Heart left ventricle (tissue), 16 donors: ENCODE results near the gene UCHL5. TPM values are rescaled to one million over a fixed set of nuclear protein-coding genes. Genes with fewer than 3 reads are reported as not detected.
A peak's percentile ranks its signal among the peaks of the same experiment; 100 is the strongest.

Source experiments
- ATAC-seq, 4 donors: fragments of 200-7000 bp; cut with Tn5 transposase; one replicate each; pipeline ENCODE4 v1.9.1; 2020 to 2022; ENCODE audit warnings: moderate library complexity in 4 of 4, mild to moderate bottlenecking in 3 of 4, moderate number of reproducible peaks in 1 of 4
- DNase-seq, 5 donors: peaks; one replicate each; pipeline ENCODE4 v3.0.0-alpha.2; 2020
- H3K27ac ChIP-seq, 12 donors: fragments of 200-600 bp; sonication (generic) in 4 of 12; one replicate each; pipeline versions ENCODE4 v1.5.0 to v1.8.0; 2016 to 2022; ENCODE audit warnings: mild to moderate bottlenecking in 2 of 12
- H3K27me3 ChIP-seq, 9 donors: fragments of 200-600 bp; sonication (generic) in 2 of 9; one replicate each; pipeline versions ENCODE4 v1.5.1 to v1.8.0; 2016 to 2022; ENCODE audit warnings: mild to moderate bottlenecking in 3 of 9
- H3K36me3 ChIP-seq, 9 donors: fragments of 200-600 bp; sonication (generic) in 2 of 9; one replicate each; pipeline versions ENCODE4 v1.5.0 to v1.8.0; 2018 to 2022; ENCODE audit warnings: mild to moderate bottlenecking in 2 of 9
- H3K4me1 ChIP-seq, 12 donors: fragments of 200-600 bp; sonication (generic) in 4 of 12; one replicate each; pipeline versions ENCODE4 v1.5.0 to v1.8.0; 2016 to 2022; ENCODE audit warnings: mild to moderate bottlenecking in 3 of 12
- H3K4me3 ChIP-seq, 12 donors: fragments of 200-600 bp; sonication (generic) in 4 of 12; one replicate each; pipeline versions ENCODE4 v1.5.0 to v1.8.0; 2017 to 2022; ENCODE audit warnings: mild to moderate bottlenecking in 9 of 12, moderate library complexity in 4 of 12
- H3K9me3 ChIP-seq, 12 donors: fragments of 200-600 bp; sonication (generic) in 4 of 12; one replicate each; pipeline versions ENCODE4 v1.5.0 to v1.8.0; 2016 to 2022; ENCODE audit warnings: mild to moderate bottlenecking in 1 of 12
- CTCF ChIP-seq, 12 donors: fragments of 200-600 bp; sonication (generic) in 4 of 12; IDR thresholded peaks; one replicate each; pipeline versions ENCODE4 v1.5.0 to v1.8.0; 2018 to 2022; ENCODE audit warnings: antibody characterized with exemption in 12 of 12, mild to moderate bottlenecking in 5 of 12
- POLR2A ChIP-seq, 2 donors: fragments of 450-650 bp; IDR thresholded peaks; one replicate each; pipeline ENCODE4 v1.6.1; 2017; ENCODE audit warnings: antibody characterized with exemption in 2 of 2, mild to moderate bottlenecking in 2 of 2, moderate library complexity in 2 of 2
- WGBS, 4 donors: extraction: QIAGEN DNeasy Blood & Tissue Kit in 2 of 4; methylation state at CpG; one replicate each; pipeline versions ENCODE4 v1.1.5 to v1.1.7; 2013 to 2018; 5-methylcytosine and 5-hydroxymethylcytosine counted together
- intact Hi-C, 10 donors: fragments of 100-400 bp; cut with DNase I; formaldehyde crosslinking; loops; one replicate each; pipeline versions ENCODE4 v1.11.1 to v1.14.2; 2022
- long read RNA-seq, 3 donors: library from polyadenylated mRNA; unstranded; transcript quantifications; one replicate each; pipeline ENCODE4 v2.0.0, GENCODE V29; 2020 to 2021
- polyA plus RNA-seq, 2 donors: library from polyadenylated mRNA; stranded (reverse); fragments of 200-250 nt; gene quantifications; one replicate each; pipeline ENCODE4 v1.2.3, GENCODE V29; 2013
- total RNA-seq, 9 donors: library from RNA; depleted of rRNA in 2 of 9; stranded (reverse); fragments of >200 nt in 2 of 9; fragmentation: NEBNext Ultra II Directional in 3 of 9; extraction: Animal tissue kit (Norgen Biotek cat#: 25700) in 3 of 9; gene quantifications; one replicate each; pipeline versions ENCODE4 v1.1.0 to v1.2.4, GENCODE V29; 2016 to 2023
- donor health status: ischemic (EF 13 %, LVEDD 7.1; RV severe dilation, severe dysfunction).
- donor health status: healthy with polysubstance abuse.
- donor health status: DM: no; HTN: yes; CAD: no.
- donor health status: DM: no; HTN: no; CAD: no.
- donor health status: ischemic (EF 25% LVEDD 6.9; RV normal size, moderate dysfunction).
- donor health status: ischemic (EF 25% LVEDD 5.7; RV mildly dilated, moderate dysfunction).
- donor health status: healthy.
- donor health status: DM: yes; HTN: yes; CAD: no.
- donor health status: ischemic (EF 35%, LVEDD 5.7; RV mildly dilated, moderate dysfunction).
- donor health status: nonischemic (EF 11% LVEDD 7.7; RV severe dilation, severe dysfunction).
- donor health status: DM: yes; HTN: yes; CAD: no.
- donor health status: PGD.
- donor health status: ischemic (EF 29% LVEDD 5.4; RV normal size, mild dysfunction).
- donor health status: nonischemic (EF 23%, LVEDD 6.1; RV moderate dilation, normal function).

UCHL5 gene
- total RNA-seq (10 to 100 TPM; 28.8 to 45.3 (median 37.1) TPM), polyA plus RNA-seq (10 to 100 TPM; 21.4 to 30.8 TPM)
- long read RNA-seq, donor 1, full-length matches to known transcripts: 60 of 83 reads
- long read RNA-seq, donor 1, partial matches to known transcripts: 6 of 83 reads
- long read RNA-seq, donor 1, other reads (novel, unspliced or antisense): 17 of 83 reads
- long read RNA-seq, donor 2, full-length matches to known transcripts: 154 of 195 reads
- long read RNA-seq, donor 2, partial matches to known transcripts: 10 of 195 reads
- long read RNA-seq, donor 2, other reads (novel, unspliced or antisense): 31 of 195 reads
- long read RNA-seq, donor 3, full-length matches to known transcripts: 62 of 75 reads
- long read RNA-seq, donor 3, partial matches to known transcripts: 1 of 75 reads
- long read RNA-seq, donor 3, other reads (novel, unspliced or antisense): 12 of 75 reads

DNA sequence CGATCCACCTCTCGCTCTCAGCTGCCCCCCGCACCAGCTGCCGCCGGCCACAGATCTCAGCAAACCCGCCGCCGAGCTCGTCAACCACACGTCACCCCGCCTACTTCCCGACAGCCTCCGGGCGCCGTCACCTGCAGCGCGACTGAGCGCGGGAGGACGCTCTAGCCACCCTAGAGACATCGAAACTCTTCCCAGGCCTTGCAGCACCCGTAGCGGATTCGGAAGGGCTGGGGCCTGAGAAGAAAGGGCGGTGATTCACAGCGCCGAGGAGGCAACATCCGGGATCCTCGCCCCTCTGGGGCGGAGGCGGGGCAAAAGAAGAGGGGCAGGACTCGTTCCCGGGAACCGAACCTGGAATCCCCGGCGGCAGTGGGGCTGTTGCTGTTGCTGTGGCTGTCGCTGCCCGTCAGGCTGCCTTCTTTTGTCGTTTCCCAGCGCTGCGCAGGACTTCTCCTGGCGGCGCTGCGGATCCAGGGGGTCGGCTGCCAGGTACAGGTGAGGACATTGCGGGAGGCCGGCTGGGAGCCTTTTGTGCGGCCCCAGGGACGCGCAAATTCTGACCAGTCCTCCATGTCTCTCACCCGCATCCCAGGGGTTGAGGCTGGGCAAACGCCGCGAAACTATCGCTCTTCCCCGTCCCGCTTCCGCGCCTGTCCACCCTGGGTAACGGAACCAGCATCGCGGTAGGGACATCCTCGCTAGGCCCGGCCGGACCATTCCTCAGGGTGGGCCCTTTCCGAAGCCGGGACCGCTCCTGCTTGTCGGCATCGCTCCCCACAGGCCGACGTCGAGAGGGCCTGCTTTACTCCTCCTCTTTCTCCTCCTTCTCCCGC lies at the start of gene UCHL5, which contains the start of gene RO60:
Gene UCHL5, minus strand, starts transcription at position 79 of the 833 bp plus-strand sequence. CDS start 100 bp downstream, outside the sequence.
Gene RO60, plus strand, starts transcription at position 331 of the 833 bp plus-strand sequence. CDS start 9,443 bp downstream, outside the sequence.
- H3K9me3 ChIP-seq: no peaks in the 10 kb centered on the region
- TF ChIP-seq CTCF (IDR thresholded peaks at IDR 0.05) (peak in 2 of 12 donors; percentile 15 to 18), POLR2A (IDR thresholded peaks at IDR 0.05) (peak; percentile 44 to 82)
- ATAC-seq (peak; percentile 97 to 99 (median 98)), DNase-seq (peak; percentile 96 to 98 (median 97))
- peak within 1 kb of the TSS; percentile 58 to 94 (median 84) for H3K4me3 ChIP-seq
- H3K4me1 ChIP-seq: peaks cover 9 to 51% (median 39%) of the 10 kb centered on the region in 12 donors
- H3K27me3 ChIP-seq: no peaks in the 10 kb centered on the region
- H3K27ac ChIP-seq: peak within 1 kb of the TSS; percentile 92 to 99 (median 96)
- WGBS, 4 donors: 0 to 1% (median 1%) methylated on average over 15 to 74 of the region's 74 CpGs
- no peaks in the 10 kb centered on the region for H3K36me3 ChIP-seq
- intact Hi-C loops: loop anchor here in 9 of 10 donors (1.0 to 10.0 kb wide), 8 partner anchors 26 to 63 kb away; partner anchors contain the start of genes CDC73 (in 6 of the 9) and GLRX2 (in 4 of the 9)

DNA sequence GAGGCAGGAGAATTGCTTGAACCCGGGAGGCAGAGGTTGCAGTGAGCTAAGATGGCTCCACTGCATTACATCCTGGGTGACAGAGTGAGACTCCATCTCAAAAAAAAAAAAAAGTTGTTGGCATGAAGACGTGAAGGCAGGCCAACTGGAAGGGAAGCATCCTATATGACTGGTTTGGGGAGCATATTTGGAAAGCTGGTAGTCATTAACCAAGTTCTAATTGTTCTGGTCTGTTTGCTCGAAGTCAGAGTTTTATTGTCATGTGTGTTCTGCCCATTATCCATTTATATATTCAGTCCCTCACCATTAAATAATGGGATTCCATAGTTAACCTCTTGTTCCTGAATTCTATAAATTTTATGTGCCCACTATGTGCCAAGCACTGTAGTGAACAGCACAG lies 49.3 kb upstream of the UCHL5 start:
- Histone ChIP-seq H3K4me3 (no peak overlapping the region), H3K36me3 (no peaks in the 10 kb centered on the region), H3K4me1 (peaks cover 2 to 22% (median 11%) of the 10 kb centered on the region in 12 donors), H3K27ac (no peak overlapping the region), H3K9me3 (no peaks in the 10 kb centered on the region), H3K27me3 (no peaks in the 10 kb centered on the region)
- ATAC-seq: no peak
- no peak for DNase-seq
- 81 to 91% (median 86%) methylated on average over 3 of the region's 3 CpGs for WGBS, 4 donors
- TF ChIP-seq CTCF (IDR thresholded peaks at IDR 0.05): no peak
- no peak for TF ChIP-seq POLR2A (IDR thresholded peaks at IDR 0.05)
- intact Hi-C loops: loop anchor here in 3 of 10 donors (5.0 to 10.0 kb wide), 3 partner anchors 51 to 304 kb away; partner anchors contain the start of genes RO60 (in 2 of the 3), UCHL5 (in 2 of the 3) and RGS2 (in 1 of the 3)

GRCh38 chr1:193105821-193106177 lies 46.6 kb upstream of the UCHL5 start:
- Histone ChIP-seq H3K27ac (peak overlapping the region; percentile 70 to 99 (median 92)), H3K9me3 (no peaks in the 10 kb centered on the region), H3K36me3 (peaks cover 0 to 5% (median under 1%) of the 10 kb centered on the region in 9 donors), H3K27me3 (no peaks in the 10 kb centered on the region), H3K4me3 (peak overlapping the region in 11 of 12 donors; percentile 78 to 96 (median 88)), H3K4me1 (peaks cover 3 to 25% (median 13%) of the 10 kb centered on the region in 12 donors)
- intact Hi-C loops: loop anchor here in 8 of 10 donors (1.0 to 10.0 kb wide), 9 partner anchors 15 to 301 kb away; partner anchors contain the start of genes RO60 (in 4 of the 8), UCHL5 (in 4 of the 8), CDC73 (in 3 of the 8) and RGS2 (in 1 of the 8)
- no peak for DNase-seq
- no peak for ATAC-seq
- TF ChIP-seq CTCF (IDR thresholded peaks at IDR 0.05) (no peak), POLR2A (IDR thresholded peaks at IDR 0.05) (no peak)
- 36 to 45% (median 40%) methylated on average over 4 of the region's 4 CpGs for WGBS, 4 donors
